ENCODE results near the gene ATP6V0A1.
"Not testable (repeated sequence)": the region's sequence is repeated elsewhere in the genome, so short reads cannot be mapped to it uniquely, and the experiment has no call there.

Gene ATP6V0A1

GRCh38 chr17:42548070-42548837 lies 89.6 kb downstream of the ATP6V0A1 start:
- Histone ChIP-seq H3K27ac (ENCODE audit: insufficient read depth, low read length, poor library complexity, severe bottlenecking) (no peak overlapping the region), H3K4me3 (ENCODE audit: insufficient read depth, low read depth, low read length, poor library complexity, severe bottlenecking) (peak overlapping the region; percentile 52), H3K36me3 (ENCODE audit: control insufficient read depth, insufficient read depth, low read length) (no peaks in the 10 kb centered on the region), H3K27me3 (replicated peaks; ENCODE audit: control insufficient read depth, insufficient read depth, low read length, poor library complexity, severe bottlenecking) (no peaks in the 10 kb centered on the region), H3K9me3 (ENCODE audit: control insufficient read depth, low read length) (no peaks in the 10 kb centered on the region), H3K4me1 (ENCODE audit: control insufficient read depth, insufficient read depth, low read length, poor library complexity, severe bottlenecking) (peaks cover 11% of the 10 kb centered on the region)
- peak; percentile 27 to 67 (median 59) for DNase-seq

- H3K27me3 ChIP-seq (replicated peaks; ENCODE audit: control insufficient read depth, insufficient read depth, low read length, poor library complexity, severe bottlenecking), result no peaks in the 10 kb centered on the region
- peaks cover 15% of the 10 kb centered on the region for H3K4me1 ChIP-seq (ENCODE audit: control insufficient read depth, insufficient read depth, low read length, poor library complexity, severe bottlenecking)
- H3K4me3 ChIP-seq (ENCODE audit: insufficient read depth, low read depth, low read length, poor library complexity, severe bottlenecking), result peak overlapping the region; percentile 52
- no peak overlapping the region for H3K27ac ChIP-seq (ENCODE audit: insufficient read depth, low read length, poor library complexity, severe bottlenecking)
- DNase-seq, result no peak
- H3K9me3 ChIP-seq (ENCODE audit: control insufficient read depth, low read length), result no peaks in the 10 kb centered on the region
- H3K36me3 ChIP-seq (ENCODE audit: control insufficient read depth, insufficient read depth, low read length), result no peaks in the 10 kb centered on the region
These were observed 90.5 kb downstream of the ATP6V0A1 start for GRCh38 chr17:42548993-42549755.

- not testable (repeated sequence) for H3K4me3 ChIP-seq (ENCODE audit: insufficient read depth, low read depth, low read length, poor library complexity, severe bottlenecking); DNase-seq; H3K36me3 ChIP-seq (ENCODE audit: control insufficient read depth, insufficient read depth, low read length); H3K9me3 ChIP-seq (ENCODE audit: control insufficient read depth, low read length); H3K27ac ChIP-seq (ENCODE audit: insufficient read depth, low read length, poor library complexity, severe bottlenecking); H3K27me3 ChIP-seq (replicated peaks; ENCODE audit: control insufficient read depth, insufficient read depth, low read length, poor library complexity, severe bottlenecking)
- peaks cover 26% of the 10 kb centered on the region for H3K4me1 ChIP-seq (ENCODE audit: control insufficient read depth, insufficient read depth, low read length, poor library complexity, severe bottlenecking)
These were observed 94.1 kb downstream of the ATP6V0A1 start, which contains the start of gene HSD17B1 for GRCh38 chr17:42552736-42553135. Gene HSD17B1, plus strand, starts transcription at chr17:42552923. Its CDS starts 11 bp downstream, at chr17:42552934.

- H3K4me3 ChIP-seq (ENCODE audit: insufficient read depth, low read depth, low read length, poor library complexity, severe bottlenecking), result no peak overlapping the region
- no peaks in the 10 kb centered on the region for H3K9me3 ChIP-seq (ENCODE audit: control insufficient read depth, low read length)
- H3K27ac ChIP-seq (ENCODE audit: insufficient read depth, low read length, poor library complexity, severe bottlenecking), result no peak overlapping the region
- H3K36me3 ChIP-seq (ENCODE audit: control insufficient read depth, insufficient read depth, low read length), result no peaks in the 10 kb centered on the region
- H3K4me1 ChIP-seq (ENCODE audit: control insufficient read depth, insufficient read depth, low read length, poor library complexity, severe bottlenecking), result peaks cover 22% of the 10 kb centered on the region
- H3K27me3 ChIP-seq (replicated peaks; ENCODE audit: control insufficient read depth, insufficient read depth, low read length, poor library complexity, severe bottlenecking), result no peaks in the 10 kb centered on the region
- DNase-seq, result no peak
These were observed 94.6 kb downstream of the ATP6V0A1 start for GRCh38 chr17:42553161-42553818.

GRCh38 chr17:42553866-42554249 lies 95.2 kb downstream of the ATP6V0A1 start:
- Histone ChIP-seq H3K4me3 (ENCODE audit: insufficient read depth, low read depth, low read length, poor library complexity, severe bottlenecking) (peak overlapping the region; percentile 80), H3K9me3 (ENCODE audit: control insufficient read depth, low read length) (no peaks in the 10 kb centered on the region), H3K36me3 (ENCODE audit: control insufficient read depth, insufficient read depth, low read length) (no peaks in the 10 kb centered on the region), H3K27ac (ENCODE audit: insufficient read depth, low read length, poor library complexity, severe bottlenecking) (peak overlapping the region; percentile 68), H3K4me1 (ENCODE audit: control insufficient read depth, insufficient read depth, low read length, poor library complexity, severe bottlenecking) (peaks cover 16% of the 10 kb centered on the region), H3K27me3 (replicated peaks; ENCODE audit: control insufficient read depth, insufficient read depth, low read length, poor library complexity, severe bottlenecking) (no peaks in the 10 kb centered on the region)
- no peak for DNase-seq

- no peaks in the 10 kb centered on the region for H3K9me3 ChIP-seq (ENCODE audit: control insufficient read depth, low read length)
These were observed 95.8 kb downstream of the ATP6V0A1 start for GRCh38 chr17:42554250-42555121.

GRCh38 chr17:42555122-42555622 lies 96.5 kb downstream of the ATP6V0A1 start:
- no peaks in the 10 kb centered on the region for H3K9me3 ChIP-seq (ENCODE audit: control insufficient read depth, low read length)
- peak overlapping the region; percentile 80 for H3K4me3 ChIP-seq (ENCODE audit: insufficient read depth, low read depth, low read length, poor library complexity, severe bottlenecking)
- no peaks in the 10 kb centered on the region for H3K36me3 ChIP-seq (ENCODE audit: control insufficient read depth, insufficient read depth, low read length)
- no peak for DNase-seq
- H3K4me1 ChIP-seq (ENCODE audit: control insufficient read depth, insufficient read depth, low read length, poor library complexity, severe bottlenecking), result peaks cover 14% of the 10 kb centered on the region
- no peaks in the 10 kb centered on the region for H3K27me3 ChIP-seq (replicated peaks; ENCODE audit: control insufficient read depth, insufficient read depth, low read length, poor library complexity, severe bottlenecking)
- H3K27ac ChIP-seq (ENCODE audit: insufficient read depth, low read length, poor library complexity, severe bottlenecking), result peak overlapping the region; percentile 68

More at GRCh38 chr17:42554250-42555121, 95.8 kb downstream of the ATP6V0A1 start:
- H3K4me3 ChIP-seq (ENCODE audit: insufficient read depth, low read depth, low read length, poor library complexity, severe bottlenecking), result peak overlapping the region; percentile 80
- peak overlapping the region; percentile 68 for H3K27ac ChIP-seq (ENCODE audit: insufficient read depth, low read length, poor library complexity, severe bottlenecking)
- H3K36me3 ChIP-seq (ENCODE audit: control insufficient read depth, insufficient read depth, low read length), result no peaks in the 10 kb centered on the region
- no peaks in the 10 kb centered on the region for H3K27me3 ChIP-seq (replicated peaks; ENCODE audit: control insufficient read depth, insufficient read depth, low read length, poor library complexity, severe bottlenecking)
- peaks cover 14% of the 10 kb centered on the region for H3K4me1 ChIP-seq (ENCODE audit: control insufficient read depth, insufficient read depth, low read length, poor library complexity, severe bottlenecking)
- peak; percentile 57 to 63 (median 59) for DNase-seq

- H3K27ac ChIP-seq (ENCODE audit: insufficient read depth, low read length, poor library complexity, severe bottlenecking); H3K4me3 ChIP-seq (ENCODE audit: insufficient read depth, low read depth, low read length, poor library complexity, severe bottlenecking); DNase-seq; H3K36me3 ChIP-seq (ENCODE audit: control insufficient read depth, insufficient read depth, low read length); H3K9me3 ChIP-seq (ENCODE audit: control insufficient read depth, low read length); H3K27me3 ChIP-seq (replicated peaks; ENCODE audit: control insufficient read depth, insufficient read depth, low read length, poor library complexity, severe bottlenecking): not testable (repeated sequence)
- H3K4me1 ChIP-seq (ENCODE audit: control insufficient read depth, insufficient read depth, low read length, poor library complexity, severe bottlenecking), result peaks cover 14% of the 10 kb centered on the region
These were observed 97.4 kb downstream of the ATP6V0A1 start for GRCh38 chr17:42555961-42556617.

GRCh38 chr17:42559075-42559474 lies 100.4 kb downstream of the ATP6V0A1 start:
- no peaks in the 10 kb centered on the region for H3K27me3 ChIP-seq (replicated peaks; ENCODE audit: control insufficient read depth, insufficient read depth, low read length, poor library complexity, severe bottlenecking)
- no peak overlapping the region for H3K27ac ChIP-seq (ENCODE audit: insufficient read depth, low read length, poor library complexity, severe bottlenecking)
- no peaks in the 10 kb centered on the region for H3K36me3 ChIP-seq (ENCODE audit: control insufficient read depth, insufficient read depth, low read length)
- H3K4me3 ChIP-seq (ENCODE audit: insufficient read depth, low read depth, low read length, poor library complexity, severe bottlenecking), result no peak overlapping the region
- DNase-seq, result no peak
- no peaks in the 10 kb centered on the region for H3K9me3 ChIP-seq (ENCODE audit: control insufficient read depth, low read length)
- H3K4me1 ChIP-seq (ENCODE audit: control insufficient read depth, insufficient read depth, low read length, poor library complexity, severe bottlenecking), result peaks cover 29% of the 10 kb centered on the region

All from effector memory CD4-positive, alpha-beta T cell (primary cell).